ENCODE data around the gene IP6K2.

IP6K2 gene

GRCh38 chr3:48651771-48652170 is 65.2 kb downstream of the IP6K2 start:
- DNase-seq (ENCODE audit: low read depth, low spot score): no peak
- no peak overlapping the region for H3K4me3 ChIP-seq (ENCODE audit: low read depth, low read length)
- CTCF ChIA-PET: interaction anchor here (1.0 to 7.0 kb wide), 3 partner anchors 15 to 216 kb away, joined by 3 to 50 read pairs (median 3); partner anchors contain the start of gene SLC26A6
- POLR2A ChIA-PET: no interaction called here
- TF ChIP-seq CTCF (IDR thresholded peaks at IDR 0.05; ENCODE audit: insufficient read depth, low read length, missing control alignments): no peak

- ChIA-PET POLR2A (no interaction called here), CTCF (interaction anchor here (7.0 kb wide), 1 partner anchor 14 kb away, joined by 50 read pairs; the partner anchor contains the start of gene SLC26A6)
- H3K4me3 ChIP-seq (ENCODE audit: low read depth, low read length): no peak overlapping the region
- no peak for TF ChIP-seq CTCF (IDR thresholded peaks at IDR 0.05; ENCODE audit: insufficient read depth, low read length, missing control alignments)
- no peak for DNase-seq (ENCODE audit: low read depth, low spot score)
Measured at GRCh38 chr3:48650723-48651122, 66.3 kb downstream of the IP6K2 start.

- TF ChIP-seq CTCF (IDR thresholded peaks at IDR 0.05; ENCODE audit: insufficient read depth, low read length, missing control alignments): no peak
- POLR2A ChIA-PET: no interaction called here
- no peak for DNase-seq (ENCODE audit: low read depth, low spot score)
- H3K4me3 ChIP-seq (ENCODE audit: low read depth, low read length): no peak overlapping the region
- CTCF ChIA-PET: interaction anchor here (7.0 kb wide), 1 partner anchor 12 kb away, joined by 50 read pairs; the partner anchor contains the start of gene SLC26A6
Measured at GRCh38 chr3:48648188-48648850, 68.7 kb downstream of the IP6K2 start.

- POLR2A ChIA-PET: no interaction called here
- CTCF ChIA-PET: no interaction called here
Measured at GRCh38 chr3:48647714-48648113, 69.3 kb downstream of the IP6K2 start.

GRCh38 chr3:48644898-48645760 is 71.9 kb downstream of the IP6K2 start:
- CTCF ChIA-PET: interaction anchor here (3.3 kb wide), 1 partner anchor 10 kb away, joined by 14 read pairs; the partner anchor contains the start of gene SLC26A6

More at GRCh38 chr3:48647714-48648113, 69.3 kb downstream of the IP6K2 start:
- DNase-seq (ENCODE audit: low read depth, low spot score): no peak
- H3K4me3 ChIP-seq (ENCODE audit: low read depth, low read length): no peak overlapping the region
- TF ChIP-seq CTCF (IDR thresholded peaks at IDR 0.05; ENCODE audit: insufficient read depth, low read length, missing control alignments): no peak

More at GRCh38 chr3:48644898-48645760, 71.9 kb downstream of the IP6K2 start:
- no peak overlapping the region for H3K4me3 ChIP-seq (ENCODE audit: low read depth, low read length)
- DNase-seq (ENCODE audit: low read depth, low spot score): no peak
- POLR2A ChIA-PET: no interaction called here
- no peak for TF ChIP-seq CTCF (IDR thresholded peaks at IDR 0.05; ENCODE audit: insufficient read depth, low read length, missing control alignments)

Measured in AG04449 (cell line).